ENCODE measurements around the gene MARCHF2.

The MARCHF2 gene

GRCh38 chr19:8451885-8452284 lies 38.8 kb downstream of the MARCHF2 start:
- in situ Hi-C loops (cut with HindIII; ENCODE audit: low sequenced_read_pairs): no loop called here

- in situ Hi-C loops (cut with HindIII; ENCODE audit: low sequenced_read_pairs): no loop called here
Observed at GRCh38 chr19:8452446-8453123, 39.5 kb downstream of the MARCHF2 start.

GRCh38 chr19:8453616-8454015 lies 40.5 kb downstream of the MARCHF2 start:
- in situ Hi-C loops (cut with HindIII; ENCODE audit: low sequenced_read_pairs): no loop called here

- in situ Hi-C loops (cut with HindIII; ENCODE audit: low sequenced_read_pairs): no loop called here
Observed at GRCh38 chr19:8454218-8454617, 41.1 kb downstream of the MARCHF2 start.

- in situ Hi-C loops (cut with HindIII; ENCODE audit: low sequenced_read_pairs): loop anchor here (5.0 kb wide), 1 partner anchor 137 kb away; no protein-coding TSS in a partner anchor
Observed at GRCh38 chr19:8455018-8455417, 41.9 kb downstream of the MARCHF2 start.

GRCh38 chr19:8456064-8456463 lies 43.0 kb downstream of the MARCHF2 start:
- in situ Hi-C loops (cut with HindIII; ENCODE audit: low sequenced_read_pairs): loop anchor here (5.0 kb wide), 1 partner anchor 136 kb away; no protein-coding TSS in a partner anchor

- in situ Hi-C loops (cut with HindIII; ENCODE audit: low sequenced_read_pairs): loop anchor here (5.0 kb wide), 1 partner anchor 135 kb away; no protein-coding TSS in a partner anchor
Observed at GRCh38 chr19:8457209-8457608, 44.1 kb downstream of the MARCHF2 start.

- in situ Hi-C loops (cut with HindIII; ENCODE audit: low sequenced_read_pairs): loop anchor here (5.0 kb wide), 1 partner anchor 134 kb away; no protein-coding TSS in a partner anchor
Observed at GRCh38 chr19:8457827-8458226, 44.7 kb downstream of the MARCHF2 start.

- in situ Hi-C loops (cut with HindIII; ENCODE audit: low sequenced_read_pairs): loop anchor here (5.0 kb wide), 1 partner anchor 134 kb away; no protein-coding TSS in a partner anchor
Observed at GRCh38 chr19:8458380-8458779, 45.3 kb downstream of the MARCHF2 start.

- in situ Hi-C loops (cut with HindIII; ENCODE audit: low sequenced_read_pairs): loop anchor here (5.0 kb wide), 1 partner anchor 133 kb away; no protein-coding TSS in a partner anchor
Observed at GRCh38 chr19:8459095-8459494, 46.0 kb downstream of the MARCHF2 start.

GRCh38 chr19:8459520-8460270 lies 46.6 kb downstream of the MARCHF2 start:
- in situ Hi-C loops (cut with HindIII; ENCODE audit: low sequenced_read_pairs): loop anchor here (5.0 kb wide), 1 partner anchor 133 kb away; no protein-coding TSS in a partner anchor

GRCh38 chr19:8460516-8461298 lies 47.6 kb downstream of the MARCHF2 start:
- in situ Hi-C loops (cut with HindIII; ENCODE audit: low sequenced_read_pairs): no loop called here

GRCh38 chr19:8461376-8461775 lies 48.3 kb downstream of the MARCHF2 start:
- in situ Hi-C loops (cut with HindIII; ENCODE audit: low sequenced_read_pairs): no loop called here

GRCh38 chr19:8461891-8462290 lies 48.8 kb downstream of the MARCHF2 start:
- in situ Hi-C loops (cut with HindIII; ENCODE audit: low sequenced_read_pairs): no loop called here

GRCh38 chr19:8462571-8462970 lies 49.5 kb downstream of the MARCHF2 start:
- in situ Hi-C loops (cut with HindIII; ENCODE audit: low sequenced_read_pairs): no loop called here

GRCh38 chr19:8463365-8463764 lies 50.3 kb downstream of the MARCHF2 start:
- in situ Hi-C loops (cut with HindIII; ENCODE audit: low sequenced_read_pairs): no loop called here

GRCh38 chr19:8466018-8466417 lies 52.9 kb downstream of the MARCHF2 start:
- in situ Hi-C loops (cut with HindIII; ENCODE audit: low sequenced_read_pairs): loop anchor here (5.0 kb wide), 1 partner anchor 56 kb away; no protein-coding TSS in a partner anchor

GRCh38 chr19:8468124-8468523 lies 55.0 kb downstream of the MARCHF2 start:
- in situ Hi-C loops (cut with HindIII; ENCODE audit: low sequenced_read_pairs): loop anchor here (5.0 kb wide), 1 partner anchor 54 kb away; no protein-coding TSS in a partner anchor

- in situ Hi-C loops (cut with HindIII; ENCODE audit: low sequenced_read_pairs): loop anchor here (5.0 kb wide), 1 partner anchor 53 kb away; no protein-coding TSS in a partner anchor
Observed at GRCh38 chr19:8468761-8469373, 55.8 kb downstream of the MARCHF2 start.

GRCh38 chr19:8469613-8470368 lies 56.7 kb downstream of the MARCHF2 start:
- in situ Hi-C loops (cut with HindIII; ENCODE audit: low sequenced_read_pairs): loop anchor here (5.0 kb wide), 1 partner anchor 53 kb away; no protein-coding TSS in a partner anchor
